GM12892 (cell line): Measurements from ENCODE around the gene SH3RF3.

Experiments
- POLR2A ChIP-seq: IDR thresholded peaks from 2 replicates; pipeline ENCODE4 v1.6.1; 2011; ENCODE audit warnings: low read depth, low read length, control low read depth
- POLR2AphosphoS5 ChIP-seq: IDR thresholded peaks from 2 replicates; pipeline ENCODE4 v1.6.1; 2011; ENCODE audit warnings: low read depth, low read length, control low read depth
- TAF1 ChIP-seq: IDR thresholded peaks from 2 replicates; pipeline ENCODE4 v1.6.1; 2011; ENCODE audit warnings: low read depth, mild to moderate bottlenecking, control low read depth, low read length, borderline replicate concordance

GRCh38 chr2:109523121-109523520 is 394.1 kb downstream of the SH3RF3 start:
- TF ChIP-seq POLR2AphosphoS5 (no peak), POLR2A (no peak), TAF1 (no peak)
